Lung (tissue), 12 donors: ENCODE measurements around the gene PFKFB1. TPM values are rescaled to one million over a fixed set of nuclear protein-coding genes. Genes with fewer than 3 reads are reported as not detected.

Source experiments
- ATAC-seq: fragments of 200-7000 bp; cut with Tn5 transposase; one replicate; pipeline ENCODE4 v1.9.1; 2020; ENCODE audit warnings: moderate number of reproducible peaks; ENCODE audit not compliant: insufficient read depth, low FRiP score
- DNase-seq, 3 donors: peaks; one replicate each; pipeline ENCODE4 v3.0.0-alpha.2; 2013 to 2017
- H3K27ac ChIP-seq, 2 donors: one replicate each; pipeline ENCODE4 v1.5.1; 2013; ENCODE audit warnings: mild to moderate bottlenecking in 2 of 2, moderate library complexity in 2 of 2, control low read depth in 1 of 2, inconsistent platforms in 1 of 2, low read depth in 1 of 2, low read length in 1 of 2
- H3K27me3 ChIP-seq, 3 donors: one replicate each; pipeline ENCODE4 v1.5.1; 2013; ENCODE audit warnings: low read length in 2 of 3; ENCODE audit not compliant: control insufficient read depth in 3 of 3, insufficient read depth in 3 of 3
- H3K36me3 ChIP-seq, 4 donors: one replicate each; pipeline ENCODE4 v1.5.1; 2013; ENCODE audit warnings: low read length in 4 of 4, mild to moderate bottlenecking in 1 of 4, moderate library complexity in 1 of 4; ENCODE audit not compliant: control insufficient read depth in 4 of 4, insufficient read depth in 4 of 4
- H3K4me1 ChIP-seq, 5 donors: one replicate each; pipeline ENCODE4 v1.5.1; 2013; ENCODE audit warnings: low read length in 5 of 5, mild to moderate bottlenecking in 2 of 5, moderate library complexity in 1 of 5; ENCODE audit not compliant: control insufficient read depth in 5 of 5, insufficient read depth in 5 of 5
- H3K4me3 ChIP-seq: one replicate; pipeline ENCODE4 v1.5.1; 2013; ENCODE audit warnings: mild to moderate bottlenecking, control low read depth, moderate library complexity
- H3K9ac ChIP-seq, 2 donors: one replicate each; pipeline ENCODE4 v1.5.1; 2013; ENCODE audit warnings: low read length in 2 of 2, control low read depth in 1 of 2; ENCODE audit not compliant: insufficient read depth in 1 of 2
- H3K9me3 ChIP-seq, 4 donors: one replicate each; pipeline ENCODE4 v1.5.1; 2013; ENCODE audit warnings: low read length in 3 of 4, mild to moderate bottlenecking in 1 of 4, moderate library complexity in 1 of 4; ENCODE audit not compliant: control insufficient read depth in 4 of 4, insufficient read depth in 3 of 4
- CTCF ChIP-seq: IDR thresholded peaks from 2 replicates; pipeline ENCODE4 v1.5.1; 2012; ENCODE audit warnings: mild to moderate bottlenecking; ENCODE audit errors: control extremely low read depth, extremely low read depth
- WGBS, 2 donors: extraction: QIAGEN DNeasy Blood & Tissue Kit; methylation state at CpG; one replicate each; pipeline ENCODE4 v1.1.7; 2013; 5-methylcytosine and 5-hydroxymethylcytosine counted together
- polyA plus RNA-seq, 2 donors: library from polyadenylated mRNA; stranded (reverse); fragments of 200-250 nt; gene quantifications; one replicate each; pipeline ENCODE4 v1.2.1, GENCODE V29; 2013
- total RNA-seq, 2 donors: library from RNA; depleted of rRNA in 1 of 2; stranded (reverse); fragments of >200 nt in 1 of 2; gene quantifications; one replicate each; pipeline ENCODE4 v1.2.1, GENCODE V29; 2014 to 2021
- donor health status: control.
- donor health status: control.
- donor health status: Bipolar disorder and iron deficiency.
- donor health status: healthy.
- donor health status: DM: yes; HTN: yes; CAD: no.

The PFKFB1 gene
- total and polyA plus RNA-seq, 4 donors: 0.06 to 0.34 (median 0.15) TPM

- ATAC-seq: no peak
- Histone ChIP-seq H3K4me1 (no peaks in the 10 kb centered on the region), H3K27ac (no peak overlapping the region), H3K4me3 (no peak overlapping the region), H3K27me3 (no peaks in the 10 kb centered on the region), H3K9ac (no peak overlapping the region), H3K36me3 (no peaks in the 10 kb centered on the region), H3K9me3 (peaks cover 0 to 3% (median 0%) of the 10 kb centered on the region in 4 donors)
- no peak for TF ChIP-seq CTCF
- no peak for DNase-seq
Observed at GRCh38 chrX:54979432-54979831, 14.6 kb downstream of the PFKFB1 start.

GRCh38 chrX:54978448-54978847, 15.5 kb downstream of the PFKFB1 start:
- Histone ChIP-seq H3K27me3 (no peaks in the 10 kb centered on the region), H3K4me3 (no peak overlapping the region), H3K9ac (no peak overlapping the region), H3K36me3 (no peaks in the 10 kb centered on the region), H3K4me1 (no peaks in the 10 kb centered on the region), H3K27ac (no peak overlapping the region), H3K9me3 (no peaks in the 10 kb centered on the region)
- DNase-seq (no peak), ATAC-seq (no peak)
- TF ChIP-seq CTCF: no peak

- Histone ChIP-seq H3K36me3 (no peaks in the 10 kb centered on the region), H3K9ac (no peak overlapping the region), H3K4me1 (no peaks in the 10 kb centered on the region), H3K27me3 (no peaks in the 10 kb centered on the region), H3K27ac (no peak overlapping the region), H3K9me3 (no peaks in the 10 kb centered on the region), H3K4me3 (no peak overlapping the region)
- ATAC-seq (no peak), DNase-seq (no peak)
- no peak for TF ChIP-seq CTCF
- 64 to 81% methylated on average over 4 of the region's 4 CpGs for WGBS, 2 donors
Observed at GRCh38 chrX:54977387-54977786, 16.6 kb downstream of the PFKFB1 start.

GRCh38 chrX:54964766-54965497, 29.1 kb downstream of the PFKFB1 start:
- no peaks in the 10 kb centered on the region for H3K4me1 ChIP-seq
- H3K36me3 ChIP-seq: no peaks in the 10 kb centered on the region
- WGBS, 2 donors: 71 to 86% methylated on average over 4 of the region's 4 CpGs
- peaks cover 0 to 2% (median 0%) of the 10 kb centered on the region in 4 donors for H3K9me3 ChIP-seq
- DNase-seq (no peak), ATAC-seq (no peak)
- no peaks in the 10 kb centered on the region for H3K27me3 ChIP-seq
- H3K4me3 ChIP-seq: no peak overlapping the region
- no peak for TF ChIP-seq CTCF
- no peak overlapping the region for H3K9ac ChIP-seq
- H3K27ac ChIP-seq: no peak overlapping the region
